Tibial nerve (tissue), 4 donors: ENCODE results near the gene SLC27A3. TPM values are rescaled to one million over a fixed set of nuclear protein-coding genes. Genes with fewer than 3 reads are reported as not detected.

Experiments used
- DNase-seq, 2 donors: peaks; one replicate each; pipeline ENCODE4 v3.0.0-alpha.2; 2019; ENCODE audit warnings: low spot score in 2 of 2
- H3K27ac ChIP-seq, 4 donors: fragments of 200-600 bp; sonication (generic) in 3 of 4; one replicate each; pipeline ENCODE4 v1.5.1; 2017 to 2019; ENCODE audit warnings: mild to moderate bottlenecking in 1 of 4
- H3K27me3 ChIP-seq, 2 donors: fragments of 200-600 bp; sonication (generic) in 1 of 2; one replicate each; pipeline versions ENCODE4 v1.5.1 to v1.6.0; 2017 to 2019
- H3K36me3 ChIP-seq, 3 donors: fragments of 200-600 bp; sonication (generic); one replicate each; pipeline ENCODE4 v1.5.1; 2018 to 2019
- H3K4me1 ChIP-seq, 4 donors: fragments of 200-600 bp; sonication (generic) in 3 of 4; one replicate each; pipeline ENCODE4 v1.5.1; 2017 to 2019
- H3K4me3 ChIP-seq, 4 donors: fragments of 200-600 bp; sonication (generic) in 3 of 4; one replicate each; pipeline ENCODE4 v1.5.1; 2017 to 2019; ENCODE audit warnings: mild to moderate bottlenecking in 1 of 4, moderate library complexity in 1 of 4
- H3K9me3 ChIP-seq, 4 donors: fragments of 200-600 bp; sonication (generic) in 3 of 4; one replicate each; pipeline ENCODE4 v1.5.1; 2017 to 2019
- CTCF ChIP-seq, 5 experiments: fragments of 200-600 bp in 3 of 5; fragments of 450-650 bp in 2 of 5; sonication (generic) in 3 of 5; IDR thresholded peaks; one replicate each; pipeline ENCODE4 v1.5.1; 2016 to 2019; ENCODE audit warnings: antibody characterized with exemption in 5 of 5, mild to moderate bottlenecking in 3 of 5, moderate library complexity in 2 of 5
- EP300 ChIP-seq, 2 donors: sonication (generic); formaldehyde crosslinking; IDR thresholded peaks; one replicate each; pipeline ENCODE4 v1.6.1; 2017; ENCODE audit warnings: antibody characterized with exemption in 2 of 2, mild to moderate bottlenecking in 1 of 2
- POLR2A ChIP-seq, 2 donors: fragments of 450-650 bp; IDR thresholded peaks; one replicate each; pipeline ENCODE4 v1.6.1; 2017; ENCODE audit warnings: antibody characterized with exemption in 2 of 2, mild to moderate bottlenecking in 2 of 2, moderate library complexity in 2 of 2
- WGBS, 2 donors: methylation state at CpG; one replicate each; pipeline ENCODE4 v1.1.5; 2018; 5-methylcytosine and 5-hydroxymethylcytosine counted together
- small RNA-seq: library from RNA; depleted of rRNA; stranded (forward); fragments of <200 nt; gene quantifications from one replicate; pipeline ENCODE3, GENCODE V24; 2016
- total RNA-seq, 4 donors: library from RNA; depleted of rRNA; stranded (reverse); fragments of >200 nt; gene quantifications; one replicate each; pipeline ENCODE4 v1.1.0, GENCODE V29; 2016

Gene SLC27A3
- total RNA-seq, 4 donors from 2014 or later: 38.5 to 89.4 (median 59.2) TPM

DNA sequence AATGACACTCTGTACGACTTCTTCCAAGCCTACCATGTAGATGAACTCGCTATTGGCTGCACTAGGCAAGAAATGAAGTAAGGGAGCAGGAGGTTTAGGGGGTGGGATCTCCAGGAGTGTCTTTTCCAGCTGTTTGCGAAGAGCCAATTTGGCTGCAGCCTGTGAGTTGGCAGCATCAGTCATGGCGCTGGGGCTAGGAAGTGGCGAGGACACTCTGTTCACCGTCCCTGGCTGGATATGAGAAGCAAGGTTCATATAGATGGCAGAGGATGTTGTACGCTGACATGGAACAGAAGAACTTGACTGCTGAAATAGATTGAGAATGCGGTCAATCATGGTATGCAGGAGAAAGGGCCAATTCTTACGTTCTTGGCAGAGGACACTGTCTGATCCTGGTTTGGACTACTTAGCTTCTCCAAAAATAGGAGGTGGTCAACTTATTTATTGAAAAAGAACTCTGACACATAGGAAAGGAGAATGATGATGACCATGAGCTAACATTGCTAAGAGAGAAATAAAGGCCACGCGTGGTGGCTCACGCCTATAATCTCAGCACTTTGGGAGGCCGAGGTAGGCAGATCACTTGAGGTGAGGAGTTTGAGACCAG lies 41.2 kb downstream of the SLC27A3 start:
- no peaks in the 10 kb centered on the region for H3K27me3 ChIP-seq
- no peak overlapping the region for H3K27ac ChIP-seq
- H3K36me3 ChIP-seq: peaks cover 0 to 70% (median 17%) of the 10 kb centered on the region in 3 donors
- H3K4me3 ChIP-seq: no peak overlapping the region
- TF ChIP-seq EP300 (IDR thresholded peaks at IDR 0.05): peak in 1 of 2 donors; percentile 5
- no peak for TF ChIP-seq POLR2A (IDR thresholded peaks at IDR 0.05)
- H3K4me1 ChIP-seq: peaks cover 0 to 3% (median 0%) of the 10 kb centered on the region in 4 donors
- 89 to 90% methylated on average over 13 of the region's 13 CpGs for WGBS, 2 donors
- no peaks in the 10 kb centered on the region for H3K9me3 ChIP-seq
- no peak for DNase-seq

- no peak for DNase-seq
- H3K27me3 ChIP-seq: no peaks in the 10 kb centered on the region
- TF ChIP-seq CTCF (IDR thresholded peaks at IDR 0.05): no peak
- TF ChIP-seq EP300 (IDR thresholded peaks at IDR 0.05): no peak
- H3K4me3 ChIP-seq: no peak overlapping the region
- peaks cover 0 to 7% (median 0%) of the 10 kb centered on the region in 4 donors for H3K4me1 ChIP-seq
- H3K9me3 ChIP-seq: no peaks in the 10 kb centered on the region
- no peak overlapping the region for H3K27ac ChIP-seq
- H3K36me3 ChIP-seq: peaks cover 0 to 45% (median 12%) of the 10 kb centered on the region in 3 donors
- 71 to 79% methylated on average over 2 of the region's 2 CpGs for WGBS, 2 donors
Measured at GRCh38 chr1:153818876-153819275, 43.7 kb downstream of the SLC27A3 start.

DNA sequence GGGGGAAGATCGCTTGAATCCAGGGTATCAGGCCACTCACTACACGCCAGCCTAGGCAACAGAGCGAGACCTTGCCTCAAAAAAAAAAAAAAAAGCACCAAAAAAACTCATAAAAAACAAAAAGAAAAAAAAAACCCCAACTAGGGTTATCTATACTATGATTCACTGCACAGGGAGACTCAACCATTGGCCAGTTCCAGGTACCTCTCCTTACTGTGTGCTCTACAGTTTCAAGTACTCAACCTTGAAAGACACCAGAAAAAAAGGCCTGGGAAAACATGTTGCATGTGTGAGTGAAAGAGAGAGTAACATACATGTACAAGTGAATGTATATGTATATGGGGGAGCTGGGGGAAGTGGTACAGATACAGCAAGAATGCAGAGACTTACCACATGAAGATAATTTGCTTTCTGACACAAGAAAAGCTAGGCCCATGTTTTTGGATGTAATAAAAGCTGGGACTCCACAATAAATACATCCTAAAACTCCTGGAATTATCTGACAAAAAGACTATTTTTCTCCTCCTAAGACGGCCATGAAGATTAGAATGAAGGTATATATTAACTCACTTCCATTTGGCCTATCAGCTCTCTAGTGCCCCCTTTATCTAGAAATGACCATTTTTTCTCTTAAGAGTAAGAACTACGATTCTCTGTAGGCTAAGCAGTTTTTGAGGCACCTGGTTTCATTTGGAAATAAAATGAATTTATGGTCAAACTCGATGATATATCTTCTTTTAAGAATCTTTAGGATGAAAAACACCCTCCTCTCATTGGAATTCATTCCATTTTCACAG lies 52.2 kb downstream of the SLC27A3 start:
- TF ChIP-seq POLR2A (IDR thresholded peaks at IDR 0.05) (no peak), CTCF (IDR thresholded peaks at IDR 0.05) (no peak), EP300 (IDR thresholded peaks at IDR 0.05) (no peak)
- Histone ChIP-seq H3K27ac (no peak overlapping the region), H3K9me3 (no peaks in the 10 kb centered on the region), H3K4me3 (no peak overlapping the region), H3K36me3 (peaks cover 0 to 42% (median 0%) of the 10 kb centered on the region in 3 donors), H3K4me1 (no peaks in the 10 kb centered on the region), H3K27me3 (no peaks in the 10 kb centered on the region)
- WGBS, 2 donors: 86 to 88% methylated on average over 6 of the region's 6 CpGs
- no peak for DNase-seq

Small RNA genes lying within 50 kb of the gene (small RNA-seq; reads per million reads assigned to genes)
- not detected for gene RF00019

Other genes with a start within 250 kb of the SLC27A3 start
- gene S100A6, start 239.4 kb upstream of the SLC27A3 start, total RNA-seq: 1,000 to 10,000 TPM in 2 of 4 donors, 100 to 1,000 TPM in 2; 651 to 1,173 (median 946) TPM
- gene S100A5, start 234.5 kb upstream of the SLC27A3 start, total RNA-seq: not detected
- gene S100A4, start 229.6 kb upstream of the SLC27A3 start, total RNA-seq: 100 to 1,000 TPM; 398 to 439 (median 420) TPM
- 1 to 10 TPM in 2 of 4 donors, not detected in 2; 1.1 to 2.7 TPM for gene S100A3, start 226.1 kb upstream of the SLC27A3 start, total RNA-seq
- gene S100A2, start 209.6 kb upstream of the SLC27A3 start, total RNA-seq: 10 to 100 TPM in 1 of 4 donors, 1 to 10 TPM in 2, not detected in 1; 2.3 to 12.6 (median 4.2) TPM
- 100 to 1,000 TPM in 2 of 4 donors, 10 to 100 TPM in 2; 45.5 to 120 (median 77.1) TPM for gene S100A16, start 162.3 kb upstream of the SLC27A3 start, total RNA-seq
- 10 to 100 TPM in 1 of 4 donors, not detected in 3; 15.3 TPM for gene S100A14, start 159.1 kb upstream of the SLC27A3 start, total RNA-seq
- 100 to 1,000 TPM in 3 of 4 donors, 10 to 100 TPM in 1; 74.4 to 151 (median 121) TPM for gene S100A13, start 147.9 kb upstream of the SLC27A3 start, total RNA-seq
- gene S100A1, start 147.0 kb upstream of the SLC27A3 start, total RNA-seq: 100 to 1,000 TPM in 1 of 4 donors, 10 to 100 TPM in 3; 41.4 to 102 (median 69.2) TPM
- 10 to 100 TPM; 49.0 to 66.6 (median 56.5) TPM for gene CHTOP, start 141.3 kb upstream of the SLC27A3 start, total RNA-seq
- gene SNAPIN, start 116.7 kb upstream of the SLC27A3 start, total RNA-seq: 10 to 100 TPM; 34.1 to 59.9 (median 43.7) TPM
- 100 to 1,000 TPM in 1 of 4 donors, 10 to 100 TPM in 3; 62.8 to 102 (median 76.7) TPM for gene ILF2, start 104.4 kb upstream of the SLC27A3 start, total RNA-seq
- 10 to 100 TPM; 36.9 to 87.5 (median 58.4) TPM for gene NPR1, start 96.7 kb upstream of the SLC27A3 start, total RNA-seq
- gene INTS3, start 47.4 kb upstream of the SLC27A3 start, total RNA-seq: 10 to 100 TPM; 66.6 to 79.5 (median 71.3) TPM
- gene GATAD2B, start 147.6 kb downstream of the SLC27A3 start, total RNA-seq: 10 to 100 TPM; 16.8 to 26.5 (median 24.6) TPM
- 10 to 100 TPM; 42.8 to 78.0 (median 56.7) TPM for gene DENND4B, start 171.3 kb downstream of the SLC27A3 start, total RNA-seq
- 10 to 100 TPM; 17.4 to 43.7 (median 23.4) TPM for gene CRTC2, start 183.2 kb downstream of the SLC27A3 start, total RNA-seq
- 100 to 1,000 TPM in 1 of 4 donors, 10 to 100 TPM in 3; 81.0 to 157 (median 92.4) TPM for gene SLC39A1, start 188.1 kb downstream of the SLC27A3 start, total RNA-seq
- 10 to 100 TPM; 10.2 to 17.5 (median 11.4) TPM for gene CREB3L4, start 192.5 kb downstream of the SLC27A3 start, total RNA-seq
- gene JTB, start 202.3 kb downstream of the SLC27A3 start, total RNA-seq: 100 to 1,000 TPM; 149 to 289 (median 241) TPM
- 10 to 100 TPM; 23.0 to 60.3 (median 32.0) TPM for gene RAB13, start 210.9 kb downstream of the SLC27A3 start, total RNA-seq
- gene RPS27, start 215.4 kb downstream of the SLC27A3 start, total RNA-seq: 1,000 to 10,000 TPM; 1,383 to 1,928 (median 1,729) TPM